Measurements from ENCODE around the gene STK32B.

Gene STK32B

DNA sequence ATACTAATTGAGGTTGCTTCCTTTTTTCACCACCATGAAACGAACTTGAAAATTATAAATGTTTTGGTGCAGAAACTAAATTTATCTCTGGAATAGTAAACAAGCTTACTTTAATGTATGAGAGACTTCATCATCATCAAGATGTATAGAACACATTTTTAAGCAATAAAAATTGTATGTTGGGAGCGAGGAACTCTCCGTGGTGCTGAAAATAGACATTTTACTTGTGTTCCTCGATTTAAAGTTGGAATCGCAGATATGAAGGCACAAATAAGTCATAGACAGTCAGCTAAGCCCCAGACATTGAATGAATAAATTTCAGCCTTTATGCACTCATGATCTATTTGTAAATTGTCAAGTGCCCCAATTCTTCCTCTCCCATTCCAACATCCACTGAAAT lies 310.7 kb downstream of the STK32B start:
- TF ChIP-seq GATA3 (IDR thresholded peaks at IDR 0.05; ENCODE audit: low read depth, low read length) (no peak), GATA2 (IDR thresholded peaks at IDR 0.05; ENCODE audit: low read depth, low read length) (no peak)

DNA sequence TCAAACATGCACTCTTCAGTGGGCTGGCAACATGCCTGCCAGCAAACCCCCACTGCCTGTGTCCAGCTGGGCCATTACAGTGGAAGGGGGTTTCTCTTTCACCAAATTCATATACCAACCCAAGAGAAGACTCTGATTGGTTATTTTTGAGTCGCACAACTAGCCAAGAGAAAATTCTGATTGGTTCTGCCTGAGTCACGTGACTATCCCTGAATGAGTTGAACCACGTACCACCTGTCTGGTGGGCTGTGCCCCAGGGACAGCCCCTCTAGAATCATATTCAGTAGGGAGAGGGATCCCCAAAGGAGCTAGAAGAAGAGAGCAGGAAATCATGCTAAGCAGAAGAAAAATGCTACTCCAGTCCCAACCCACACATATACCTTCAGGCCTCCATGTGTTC lies 313.1 kb downstream of the STK32B start:
- TF ChIP-seq GATA2 (IDR thresholded peaks at IDR 0.05; ENCODE audit: low read depth, low read length) (no peak), GATA3 (IDR thresholded peaks at IDR 0.05; ENCODE audit: low read depth, low read length) (no peak)

DNA sequence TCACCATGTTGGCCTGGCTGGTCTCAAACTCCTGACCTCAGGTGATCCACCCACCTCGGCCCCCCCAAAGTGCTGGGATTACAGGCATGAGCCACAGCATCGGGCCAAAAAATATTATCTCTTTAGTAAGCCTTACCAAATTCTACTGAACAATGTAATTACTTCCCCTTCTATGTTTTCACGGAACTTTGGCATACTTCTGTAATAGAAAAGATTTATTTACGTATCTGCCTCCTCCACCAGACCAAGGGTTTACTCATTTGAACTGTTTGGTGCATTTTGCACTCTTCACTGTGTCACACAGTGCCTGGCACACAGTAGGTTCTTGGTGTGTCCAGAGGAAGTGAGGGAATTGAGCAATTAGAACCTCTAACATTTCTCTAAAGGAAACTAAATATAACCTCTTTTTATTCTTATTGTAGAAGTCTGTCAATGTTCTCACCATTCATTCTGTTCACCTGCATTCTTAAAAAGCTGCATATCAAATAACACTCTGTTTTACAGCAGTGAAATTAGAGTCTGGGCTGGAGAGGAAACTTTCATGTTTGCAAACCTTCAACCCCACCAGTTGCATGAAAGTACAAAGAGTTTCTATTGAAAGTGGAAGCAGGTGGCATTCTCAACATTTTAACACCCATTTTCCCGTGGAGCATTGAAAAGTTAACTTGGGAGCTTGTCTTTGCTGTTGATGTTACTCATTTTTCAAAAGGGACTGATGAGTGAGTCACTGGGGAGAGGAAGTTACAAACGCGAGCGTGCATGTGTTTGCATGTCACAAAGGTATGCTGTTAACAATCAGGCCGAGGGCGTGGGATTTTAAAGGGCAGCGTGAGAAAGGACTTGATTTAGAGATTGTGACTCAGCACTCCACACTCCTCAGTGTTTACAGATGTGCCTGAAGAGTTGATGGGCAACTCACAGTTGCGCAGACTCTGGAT lies 314.1 kb downstream of the STK32B start:
- TF ChIP-seq GATA2 (IDR thresholded peaks at IDR 0.05; ENCODE audit: low read depth, low read length) (no peak), GATA3 (IDR thresholded peaks at IDR 0.05; ENCODE audit: low read depth, low read length) (no peak)

DNA sequence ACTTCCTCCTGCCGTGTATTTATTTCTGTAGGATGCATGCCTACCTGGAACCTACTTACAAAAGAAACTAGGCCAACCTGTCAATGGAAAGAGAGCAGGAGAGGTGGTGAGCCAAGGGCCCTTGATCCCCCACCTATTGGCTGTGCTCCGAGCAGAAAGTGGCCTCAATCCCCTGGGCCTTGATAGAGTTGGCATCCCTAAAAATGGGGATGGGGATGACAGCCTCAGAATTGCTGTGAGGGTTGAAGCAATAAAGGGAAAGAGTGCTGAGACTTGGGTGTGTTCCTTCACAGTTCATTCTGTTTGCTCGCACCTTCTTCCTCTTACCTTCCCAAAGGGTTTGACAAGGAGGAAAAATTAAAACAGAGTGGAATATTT lies 314.7 kb downstream of the STK32B start:
- TF ChIP-seq GATA2 (IDR thresholded peaks at IDR 0.05; ENCODE audit: low read depth, low read length) (no peak), GATA3 (IDR thresholded peaks at IDR 0.05; ENCODE audit: low read depth, low read length) (no peak)

DNA sequence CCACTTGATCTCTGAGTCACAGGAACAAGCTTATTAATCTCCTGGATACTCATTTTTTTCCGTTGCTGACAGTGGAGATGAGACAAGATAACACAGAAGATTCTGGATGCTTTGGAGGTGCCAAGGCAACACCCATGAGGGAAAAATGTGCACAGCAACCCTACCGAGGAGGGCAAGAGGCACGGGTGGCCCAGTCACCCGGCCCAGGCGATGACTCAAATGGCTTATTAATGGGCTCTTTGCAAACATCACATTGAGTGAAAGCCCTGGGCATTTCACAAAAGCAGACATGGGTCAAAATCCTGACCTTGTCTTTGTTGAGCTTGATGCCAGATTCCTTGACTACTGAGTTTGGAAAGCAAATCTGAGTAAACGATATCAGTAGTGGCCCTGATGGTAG lies 315.1 kb downstream of the STK32B start:
- TF ChIP-seq GATA2 (IDR thresholded peaks at IDR 0.05; ENCODE audit: low read depth, low read length) = no peak
- TF ChIP-seq GATA3 (IDR thresholded peaks at IDR 0.05; ENCODE audit: low read depth, low read length) = no peak

DNA sequence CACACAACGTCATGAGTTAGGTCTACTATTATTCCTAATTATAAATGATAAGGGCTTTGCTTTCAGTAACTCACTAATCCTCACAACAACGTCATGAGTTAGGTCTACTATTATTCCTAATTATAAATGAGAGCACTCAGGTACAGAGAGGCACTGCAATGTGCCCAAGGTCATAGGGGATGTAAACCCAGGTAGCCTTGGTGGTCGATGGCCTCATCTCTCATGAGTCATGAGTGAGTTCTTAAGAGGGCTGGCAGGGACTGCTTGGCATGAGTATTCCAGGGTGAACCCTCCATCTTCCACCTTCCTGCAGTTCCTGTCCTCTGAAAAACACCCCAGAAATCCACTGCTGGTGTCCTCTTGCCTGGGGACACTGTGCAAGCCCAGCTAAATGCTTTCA lies 317.1 kb downstream of the STK32B start:
- TF ChIP-seq GATA3 (IDR thresholded peaks at IDR 0.05; ENCODE audit: low read depth, low read length) = no peak
- no peak for TF ChIP-seq GATA2 (IDR thresholded peaks at IDR 0.05; ENCODE audit: low read depth, low read length)

DNA sequence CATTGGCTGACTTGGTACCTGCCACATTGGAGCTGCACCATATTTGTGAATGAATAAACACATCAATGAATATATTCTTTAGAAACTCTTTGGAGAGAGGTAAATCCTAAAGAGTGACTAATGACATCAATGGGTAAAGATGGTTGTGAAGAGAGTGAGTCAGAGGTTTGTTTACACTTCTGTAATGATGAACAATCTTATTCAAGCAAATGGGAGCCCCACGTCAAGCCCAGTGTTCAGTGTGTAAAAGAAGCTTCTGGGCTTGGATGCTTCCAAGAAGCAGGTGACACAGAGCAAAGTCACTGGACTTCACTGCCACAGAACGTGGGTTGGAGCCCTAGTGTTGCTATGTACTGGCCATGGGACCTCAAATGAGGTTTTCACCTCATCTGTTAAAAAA lies 319.0 kb downstream of the STK32B start:
- TF ChIP-seq GATA2 (IDR thresholded peaks at IDR 0.05; ENCODE audit: low read depth, low read length) (no peak), GATA3 (IDR thresholded peaks at IDR 0.05; ENCODE audit: low read depth, low read length) (no peak)

DNA sequence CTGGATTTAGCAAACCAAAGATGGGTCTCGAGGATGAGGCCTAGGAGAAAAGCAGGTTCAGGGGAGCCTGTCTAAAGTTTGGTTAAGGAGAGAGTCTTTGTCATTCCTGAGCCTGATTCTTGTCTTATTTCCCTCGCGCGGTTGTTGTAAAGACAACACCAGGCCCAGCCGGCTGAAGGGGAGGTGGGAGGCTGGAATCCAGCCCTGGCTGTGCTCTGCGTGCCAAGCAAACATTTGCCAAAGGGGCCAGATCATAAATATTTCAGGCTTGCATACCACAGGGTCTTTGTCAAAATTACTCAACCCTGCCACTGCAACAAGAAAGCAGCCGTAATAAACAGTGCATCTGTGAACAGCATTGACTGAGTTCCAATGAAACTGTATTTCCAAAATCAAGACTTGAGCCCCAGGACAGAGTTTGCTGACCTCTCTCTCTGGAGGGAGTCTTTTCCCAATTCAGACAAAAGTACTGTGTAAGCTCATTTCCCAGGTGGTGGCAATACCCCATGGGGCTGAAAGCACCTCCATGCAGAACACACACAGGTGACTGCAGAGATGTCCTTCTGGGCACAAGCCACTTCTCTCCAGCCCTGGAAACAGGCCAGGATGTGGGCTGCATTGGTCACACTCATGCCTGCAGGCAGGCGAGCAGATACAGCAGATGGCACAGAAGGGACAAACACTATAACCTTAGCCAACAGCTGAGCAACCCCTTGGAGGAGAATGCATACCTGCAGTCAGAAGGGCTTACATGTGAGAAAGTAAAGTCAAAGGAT lies 320.3 kb downstream of the STK32B start:
- TF ChIP-seq GATA2 (IDR thresholded peaks at IDR 0.05; ENCODE audit: low read depth, low read length) (no peak), GATA3 (IDR thresholded peaks at IDR 0.05; ENCODE audit: low read depth, low read length) (no peak)

DNA sequence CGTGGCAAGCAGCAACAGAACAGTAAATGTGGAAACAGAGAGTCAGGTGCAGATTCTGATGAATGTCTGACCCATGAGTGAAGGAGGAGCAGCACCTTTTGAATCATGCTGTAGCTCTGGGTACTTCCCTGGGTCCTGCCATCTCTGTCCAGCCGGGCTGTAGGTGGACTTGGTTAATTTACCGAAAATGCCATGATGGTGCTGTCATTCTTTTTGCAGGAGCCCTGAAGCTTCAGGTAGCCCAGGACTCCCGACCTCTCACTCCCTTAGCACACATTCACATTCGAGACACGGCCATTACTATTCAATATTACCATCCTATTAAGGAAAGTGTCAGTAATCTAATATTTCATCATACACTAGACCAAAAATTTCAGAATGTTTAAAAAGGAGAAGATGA lies 320.9 kb downstream of the STK32B start:
- no peak for TF ChIP-seq GATA3 (IDR thresholded peaks at IDR 0.05; ENCODE audit: low read depth, low read length)
- TF ChIP-seq GATA2 (IDR thresholded peaks at IDR 0.05; ENCODE audit: low read depth, low read length) = no peak

DNA sequence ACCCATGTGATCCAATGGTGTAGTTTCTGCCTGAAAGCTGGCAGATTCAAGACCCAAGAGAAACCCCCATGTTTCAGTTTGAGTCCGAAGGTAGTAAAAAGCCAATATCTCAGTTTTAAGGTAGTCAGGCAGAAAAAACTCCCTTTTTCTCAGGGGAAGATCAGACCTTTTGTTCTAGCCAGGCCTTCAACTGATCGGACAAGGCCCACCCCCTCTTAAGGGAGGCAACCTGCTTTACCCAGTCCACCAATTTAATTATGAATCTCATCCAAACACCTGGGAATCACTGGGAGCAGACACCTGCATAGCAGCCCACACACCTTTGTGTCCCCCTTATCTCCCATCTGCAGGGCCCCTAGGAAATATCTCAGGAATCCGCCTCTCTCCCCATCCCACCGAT lies 322.0 kb downstream of the STK32B start:
- TF ChIP-seq GATA2 (IDR thresholded peaks at IDR 0.05; ENCODE audit: low read depth, low read length) = no peak
- TF ChIP-seq GATA3 (IDR thresholded peaks at IDR 0.05; ENCODE audit: low read depth, low read length) = no peak

DNA sequence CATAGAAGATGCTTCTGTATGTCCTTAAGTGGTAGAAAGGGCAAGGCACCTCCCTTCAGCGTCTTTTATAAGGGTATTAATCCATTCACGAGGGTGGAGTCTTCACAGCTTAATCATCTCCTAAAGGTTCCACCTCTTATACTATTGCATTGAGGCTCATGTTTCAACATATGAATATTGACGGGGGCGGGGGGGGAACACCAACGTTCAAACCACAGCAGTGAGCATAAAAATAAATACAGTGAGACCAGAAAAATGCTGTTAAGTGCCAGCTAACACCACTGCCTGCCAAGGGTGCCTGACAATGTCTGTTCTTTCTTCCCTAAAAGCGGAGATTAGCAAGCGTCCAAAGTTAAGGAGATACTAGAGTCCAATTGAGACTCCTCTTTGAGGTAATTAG lies 323.3 kb downstream of the STK32B start:
- TF ChIP-seq GATA3 (IDR thresholded peaks at IDR 0.05; ENCODE audit: low read depth, low read length) = no peak
- no peak for TF ChIP-seq GATA2 (IDR thresholded peaks at IDR 0.05; ENCODE audit: low read depth, low read length)

DNA sequence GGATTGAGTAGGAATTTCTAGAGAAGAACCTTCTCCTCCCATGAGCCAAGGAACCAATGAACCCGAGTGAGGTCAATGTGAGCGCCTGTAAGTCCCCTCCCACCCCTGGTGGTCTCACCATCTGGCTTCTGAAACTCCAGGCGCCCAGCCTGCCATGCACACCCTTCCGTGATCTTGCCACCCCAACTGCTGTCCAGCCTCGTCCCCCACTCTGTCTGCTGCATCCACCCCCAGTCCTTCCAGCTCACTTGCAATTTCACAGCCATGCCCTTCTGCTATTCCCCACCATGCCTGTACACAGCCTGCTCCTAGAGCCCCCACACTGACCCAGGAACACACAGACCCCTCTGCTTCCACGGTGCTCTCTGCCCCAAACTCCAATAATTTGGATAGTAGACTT lies 323.7 kb downstream of the STK32B start:
- TF ChIP-seq GATA3 (IDR thresholded peaks at IDR 0.05; ENCODE audit: low read depth, low read length) (no peak), GATA2 (IDR thresholded peaks at IDR 0.05; ENCODE audit: low read depth, low read length) (no peak)

DNA sequence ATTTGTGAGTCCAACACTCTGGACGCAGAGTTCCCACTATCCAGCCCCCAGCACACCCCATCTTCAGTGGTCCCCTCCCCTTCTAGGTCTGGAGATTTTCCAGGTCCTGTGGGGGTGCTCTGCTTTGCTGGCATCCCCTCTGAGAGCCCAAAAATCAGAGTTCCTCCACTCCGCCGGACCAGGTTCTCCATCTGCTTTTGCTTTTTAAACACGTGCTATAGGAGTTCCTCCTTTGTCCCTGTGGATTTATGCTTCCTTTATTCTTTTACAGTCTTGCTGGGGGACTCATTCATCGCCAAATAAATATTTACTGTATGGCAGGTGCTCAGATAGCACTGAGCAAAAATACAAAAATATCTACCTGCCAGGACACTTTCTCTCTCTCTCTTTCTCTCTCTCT lies 324.7 kb downstream of the STK32B start:
- TF ChIP-seq GATA2 (IDR thresholded peaks at IDR 0.05; ENCODE audit: low read depth, low read length) (no peak), GATA3 (IDR thresholded peaks at IDR 0.05; ENCODE audit: low read depth, low read length) (no peak)

DNA sequence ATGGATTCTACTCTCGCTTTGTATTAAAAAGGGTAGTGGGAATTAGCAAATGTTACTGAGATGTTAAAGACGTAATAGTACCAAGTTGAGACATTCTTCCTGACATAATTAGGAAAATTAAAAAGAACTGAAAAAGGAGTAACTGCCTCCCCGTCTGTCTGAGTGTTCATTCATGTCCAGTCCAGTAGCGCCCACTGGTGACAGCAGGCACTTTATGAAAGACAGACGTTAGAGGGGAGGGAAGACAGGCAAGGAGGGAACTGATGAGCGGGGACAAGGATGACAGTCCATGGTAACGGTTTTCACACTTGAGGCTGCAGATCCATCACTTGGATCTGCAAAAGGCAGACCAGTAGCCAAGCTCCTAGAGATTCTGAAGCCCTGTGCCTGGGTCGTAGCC lies 326.7 kb downstream of the STK32B start:
- TF ChIP-seq GATA3 (IDR thresholded peaks at IDR 0.05; ENCODE audit: low read depth, low read length) = no peak
- no peak for TF ChIP-seq GATA2 (IDR thresholded peaks at IDR 0.05; ENCODE audit: low read depth, low read length)

DNA sequence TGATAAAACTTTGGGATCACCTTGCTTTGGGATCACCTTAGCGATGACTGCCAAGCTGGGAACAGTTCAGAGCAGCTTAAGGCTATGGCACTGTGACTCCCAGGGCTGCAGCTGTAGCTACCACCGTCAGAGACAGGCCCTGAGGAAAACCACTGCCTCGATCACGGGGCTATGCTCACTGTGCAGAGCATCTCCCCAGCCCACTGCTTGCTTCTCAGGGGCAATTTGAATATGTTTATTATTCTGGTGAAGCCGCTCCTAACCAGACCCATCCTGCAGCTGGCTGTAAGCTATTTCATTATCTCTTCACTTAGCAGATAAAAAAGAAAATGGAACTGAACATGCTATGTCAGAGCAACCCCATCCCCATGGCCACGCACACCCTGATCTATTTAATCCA lies 328.6 kb downstream of the STK32B start:
- no peak for TF ChIP-seq GATA3 (IDR thresholded peaks at IDR 0.05; ENCODE audit: low read depth, low read length)
- TF ChIP-seq GATA2 (IDR thresholded peaks at IDR 0.05; ENCODE audit: low read depth, low read length) = no peak

Measured in SH-SY5Y (cell line).